RCC 7860 (cell line): ENCODE measurements around the gene AHNAK.
A peak's percentile ranks its signal among the peaks of the same experiment; 100 is the strongest.
"Not testable (repeated sequence)": the region's sequence is repeated elsewhere in the genome, so short reads cannot be mapped to it uniquely, and the experiment has no call there.

Experiments used
- DNase-seq: peaks from one replicate; pipeline ENCODE4 v3.0.0-alpha.2; 2015; ENCODE audit warnings: low spot score
- FAIRE-seq: peaks from 2 replicates; lab custom pipeline; 2012; peaks lifted over from hg19 to GRCh38; lab: Jason Lieb, UNC

The AHNAK gene

DNA sequence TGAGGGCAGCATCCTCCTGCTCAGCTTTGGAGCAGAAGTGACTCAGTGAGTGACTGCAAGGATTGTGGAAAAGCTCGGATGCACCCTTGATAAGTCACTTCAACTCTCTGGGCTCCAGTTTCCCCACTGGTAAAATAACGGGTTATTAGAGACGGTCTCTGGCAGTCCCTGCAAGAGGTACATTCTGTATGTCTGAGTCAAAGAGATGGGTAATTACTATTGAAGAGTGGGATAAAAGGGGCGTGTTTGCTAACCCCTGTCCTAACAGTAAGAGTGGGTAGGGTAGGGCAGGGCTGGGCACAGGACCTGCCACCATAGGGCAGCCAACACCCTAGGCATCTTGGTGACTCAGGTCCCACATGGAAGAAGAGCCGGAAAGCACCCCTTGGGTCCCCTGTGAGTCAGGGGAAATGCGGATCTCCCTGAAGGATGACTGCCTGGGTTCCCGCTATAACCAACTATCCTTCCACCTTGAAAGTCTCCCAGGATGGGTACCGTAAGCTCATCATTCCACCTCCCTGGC is 7.3 kb upstream of the AHNAK start:
- peak; percentile 91 for DNase-seq
- FAIRE-seq, result peak; percentile 79

GRCh38 chr11:62553080-62553838 is 6.7 kb upstream of the AHNAK start:
- no peak for FAIRE-seq
- peak; percentile 96 for DNase-seq

- no peak for DNase-seq
- no peak for FAIRE-seq
Measured at GRCh38 chr11:62552485-62553079, 6.0 kb upstream of the AHNAK start.

DNA sequence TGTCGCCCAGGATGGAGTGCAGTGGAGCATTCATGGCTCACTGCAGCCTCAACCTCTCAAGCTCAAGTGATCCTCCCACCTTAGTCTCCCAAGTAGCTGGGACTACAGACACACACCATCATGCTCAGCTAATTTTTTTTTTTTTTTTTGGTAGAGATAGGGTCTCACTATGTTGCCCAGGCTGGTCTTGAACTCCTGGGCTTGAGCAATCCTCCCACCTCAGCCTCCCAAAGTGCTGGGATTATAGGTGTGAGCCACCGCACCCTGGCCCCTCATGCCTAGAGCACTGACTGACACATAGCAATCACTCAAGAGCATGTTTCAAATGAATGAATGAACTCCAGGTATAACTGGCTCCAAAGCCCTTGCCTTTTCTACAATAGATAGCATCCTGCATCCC is 3.9 kb upstream of the AHNAK start:
- not testable (repeated sequence) for DNase-seq, FAIRE-seq

DNA sequence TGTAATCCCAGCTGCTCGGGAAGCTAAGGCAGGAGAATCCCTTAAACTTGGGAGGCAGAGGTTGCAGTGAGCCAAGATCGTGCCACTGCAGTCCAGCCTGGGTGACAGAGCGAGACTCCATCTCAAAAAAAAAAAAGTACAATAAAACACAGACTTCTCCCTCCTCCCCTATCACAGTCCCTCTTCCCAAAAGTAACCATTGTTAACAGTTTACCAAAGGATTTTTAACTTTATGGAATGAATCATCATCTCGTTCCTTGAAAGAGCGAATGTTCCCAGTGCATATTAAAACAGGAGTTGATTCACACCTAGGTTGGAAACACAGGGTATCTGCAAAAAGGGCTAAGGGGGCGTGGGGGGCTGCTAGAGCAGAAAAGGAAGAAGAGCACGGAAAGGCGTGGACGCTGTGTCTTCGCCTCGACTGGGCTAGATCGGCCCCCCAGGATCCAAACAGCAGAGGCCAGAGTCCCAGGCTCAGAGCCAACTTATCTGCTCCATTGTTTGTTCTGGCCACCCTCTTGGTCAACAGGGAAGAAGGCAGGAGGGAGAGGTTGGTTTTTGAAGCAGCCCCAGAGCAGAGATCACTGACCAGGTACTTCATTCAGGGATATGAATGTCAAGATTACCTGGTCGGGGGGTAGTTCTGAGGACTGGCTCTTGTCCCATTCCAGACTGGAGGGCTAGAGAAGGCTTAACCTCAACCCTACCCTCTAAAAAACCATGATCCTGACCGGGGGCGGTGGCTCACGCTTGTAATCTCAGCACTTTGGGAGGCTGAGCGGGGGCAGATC is 2.1 kb upstream of the AHNAK start:
- FAIRE-seq (no peak), DNase-seq (no peak)

GRCh38 chr11:62547691-62548281 is 1.2 kb upstream of the AHNAK start:
- DNase-seq (peak; percentile 53), FAIRE-seq (no peak)

DNA sequence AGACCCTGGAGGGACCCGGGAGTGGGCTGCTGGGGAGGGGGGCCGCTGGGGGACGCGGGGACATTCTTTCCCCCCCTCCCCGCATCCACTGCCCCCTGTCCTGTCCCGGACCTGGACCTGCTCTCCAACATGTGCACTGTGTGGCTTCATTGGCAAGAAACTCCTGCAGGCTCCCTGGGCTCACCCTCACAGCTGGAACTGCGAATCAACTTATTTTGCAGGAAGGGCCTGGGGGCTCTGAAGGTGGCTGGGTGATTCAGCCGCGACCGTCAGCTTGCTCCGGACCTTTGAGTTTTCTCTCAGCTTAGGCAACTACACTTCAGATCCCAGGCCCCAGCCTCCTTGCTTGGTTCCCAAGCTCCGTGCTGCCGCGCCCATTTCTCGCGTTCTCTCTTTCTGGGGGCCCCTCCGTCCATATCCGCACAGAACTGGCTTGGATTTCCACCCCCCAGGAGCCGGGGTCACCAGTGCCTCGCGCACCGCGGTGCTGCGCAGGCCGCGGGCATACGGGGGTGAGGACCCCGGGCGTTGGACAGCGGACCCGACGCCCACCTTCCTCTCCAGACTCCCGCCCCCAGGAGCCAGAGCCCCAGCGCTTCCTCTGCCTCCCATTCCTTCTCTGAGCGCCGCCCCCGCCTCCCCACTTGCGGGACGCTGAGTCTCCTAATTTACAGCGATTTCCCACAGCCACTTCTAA is 471 bp upstream of the AHNAK start:
- peak; percentile 18 for DNase-seq
- no peak for FAIRE-seq

GRCh38 chr11:62545437-62546243 is 966 bp downstream of the AHNAK start:
- peak; percentile 60 for FAIRE-seq
- DNase-seq, result peak; percentile 93

GRCh38 chr11:62544581-62545436 is 1.8 kb downstream of the AHNAK start:
- DNase-seq (peak; percentile 19), FAIRE-seq (no peak)

- FAIRE-seq (no peak), DNase-seq (peak; percentile 8)
Measured at GRCh38 chr11:62543680-62544444, 2.7 kb downstream of the AHNAK start.

DNA sequence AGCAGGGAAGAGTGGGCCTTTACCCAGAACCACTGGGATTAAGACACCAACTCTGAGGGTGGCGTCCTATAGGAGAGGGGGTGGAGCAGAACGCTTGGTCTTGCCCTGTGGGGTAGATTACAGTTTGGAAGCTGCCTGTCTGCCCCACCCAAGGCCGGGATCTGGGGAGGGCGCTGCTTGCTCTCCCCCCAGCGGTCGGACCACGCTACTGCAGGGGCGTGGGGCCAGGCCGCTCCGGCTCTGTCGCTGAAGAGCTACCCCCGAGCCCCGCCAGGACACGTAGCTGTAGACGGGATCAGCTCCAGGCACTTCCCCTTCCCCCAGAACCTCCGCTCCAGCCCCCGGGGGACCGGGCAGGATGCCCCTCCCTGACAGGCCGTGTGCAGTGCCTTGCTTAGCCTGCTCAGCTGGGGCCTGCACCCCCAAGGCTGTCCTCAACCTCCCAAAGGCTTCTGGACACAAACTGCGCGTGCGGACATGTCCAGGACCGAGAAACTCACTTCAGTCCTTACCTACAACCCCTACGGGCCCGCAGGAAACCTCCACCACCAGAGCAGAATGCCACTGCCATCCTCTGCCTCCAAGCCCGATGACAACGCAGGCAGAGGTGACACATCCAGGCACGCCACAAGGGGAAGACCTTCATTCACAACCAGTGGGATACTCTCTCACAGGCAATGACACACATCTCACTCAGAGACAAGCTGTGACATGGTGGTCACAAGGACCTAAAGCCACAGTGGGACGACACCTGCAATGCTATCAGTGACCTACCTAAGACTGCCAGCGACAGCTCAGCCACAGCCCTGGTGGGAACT is 3.6 kb downstream of the AHNAK start:
- DNase-seq (peak; percentile 89), FAIRE-seq (no peak)

DNA sequence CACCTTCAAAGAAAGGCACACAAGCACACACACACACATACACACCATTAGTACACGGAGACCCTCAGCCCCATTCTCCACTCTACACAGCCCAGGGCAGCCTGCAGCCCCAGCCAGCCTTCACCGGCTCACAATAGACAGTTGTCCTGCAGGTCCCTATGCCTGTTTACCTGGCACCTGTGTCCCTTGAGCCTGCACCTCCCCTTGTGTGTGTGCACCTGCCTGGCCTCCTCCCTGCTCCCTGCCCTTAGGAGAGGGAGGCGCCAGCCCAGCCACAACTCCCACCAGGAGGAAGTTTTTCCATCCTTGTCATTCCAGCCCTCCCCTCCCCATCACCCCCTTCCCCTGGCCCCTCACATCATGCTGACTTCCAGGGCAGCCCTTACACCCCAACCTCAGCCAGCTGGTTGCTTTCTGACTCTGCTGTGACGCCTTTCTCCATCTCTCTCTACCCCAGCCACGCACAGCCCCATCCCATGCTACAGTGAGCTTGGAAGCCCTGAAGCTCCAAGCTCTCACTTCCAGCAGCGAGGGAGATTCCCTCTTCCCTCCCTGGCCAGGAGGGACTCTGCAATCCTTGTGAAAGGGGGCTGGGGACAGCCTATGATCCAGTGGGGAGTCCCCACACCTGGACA is 4.4 kb downstream of the AHNAK start:
- no peak for DNase-seq
- FAIRE-seq, result no peak

DNA sequence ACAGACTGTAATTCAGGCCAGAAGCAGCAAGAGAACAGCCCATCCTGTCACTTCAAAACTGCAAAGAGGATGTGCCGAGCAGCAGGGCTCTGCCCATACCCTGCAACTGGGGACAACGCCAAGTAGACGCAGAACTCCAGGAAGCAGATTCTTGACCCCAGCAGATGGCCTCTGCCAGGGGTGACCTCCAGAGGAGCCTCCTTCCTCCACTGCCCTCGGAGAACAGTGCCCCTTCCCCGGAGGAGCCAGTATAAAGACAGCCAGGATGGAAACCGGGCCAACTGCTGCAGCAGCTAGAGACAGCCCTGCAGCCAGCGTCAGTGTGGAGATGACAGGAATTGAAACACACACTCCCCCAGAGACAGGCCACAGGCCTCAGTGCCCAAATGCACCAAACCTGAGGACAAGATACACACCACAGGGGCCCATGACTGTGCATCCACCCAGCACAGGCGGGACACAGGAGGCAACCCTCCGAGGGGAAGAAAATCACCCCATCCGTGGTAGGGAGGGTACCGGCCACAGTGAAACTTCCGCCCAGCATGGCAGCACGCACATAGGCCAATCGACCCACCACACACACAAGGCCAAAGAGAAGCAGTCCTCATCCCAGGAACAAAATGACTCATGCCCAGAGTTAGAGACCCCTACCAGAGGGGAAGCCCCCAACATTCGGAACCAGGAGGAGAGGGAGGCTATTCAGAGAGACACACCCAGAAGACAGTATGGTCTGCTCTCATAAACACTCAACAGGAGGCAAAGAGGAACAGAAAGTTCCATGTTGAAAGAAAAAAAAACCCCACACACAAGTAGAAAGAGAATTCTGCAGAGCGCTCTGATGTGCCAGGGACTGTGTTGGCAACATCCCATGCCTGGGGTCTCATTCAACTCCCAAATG is 5.6 kb downstream of the AHNAK start:
- DNase-seq (peak; percentile 9), FAIRE-seq (no peak)

GRCh38 chr11:62539238-62539925 is 7.2 kb downstream of the AHNAK start:
- FAIRE-seq (no peak), DNase-seq (peak; percentile 74)
